GM21381 (cell line): ENCODE results near the gene MYLK4.

Experiments used
- ATAC-seq: cut with Tn5 transposase; IDR thresholded peaks from one replicate; pipeline ENCODE4 v1.9.1; 2021; ENCODE audit warnings: mild to moderate bottlenecking, moderate library complexity; ENCODE audit not compliant: unreplicated experiment

Gene MYLK4

DNA sequence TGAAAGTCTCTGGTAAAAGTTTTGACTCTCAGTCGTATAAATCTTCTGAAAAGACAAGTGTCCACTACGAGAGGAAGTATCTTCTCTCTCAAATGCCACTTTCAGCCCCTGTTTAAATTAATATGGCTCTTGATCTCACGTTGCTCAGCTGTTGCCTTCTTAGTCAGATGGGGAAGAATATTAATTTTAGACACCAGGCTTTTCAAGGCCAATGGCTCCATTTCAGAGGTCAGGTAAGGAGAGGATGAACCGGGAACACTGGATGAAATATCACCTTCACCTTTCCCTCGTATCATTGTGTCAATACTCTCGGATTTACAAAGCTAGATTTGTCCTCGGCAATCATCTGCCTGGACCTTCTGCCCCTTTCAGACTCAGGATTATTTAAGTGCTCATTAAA is at the start of gene MYLK4:
Gene MYLK4, minus strand, starts transcription at position 91 of the 400 bp plus-strand sequence. CDS start 1,628 bp downstream, outside the sequence.
- ATAC-seq = no peak

DNA sequence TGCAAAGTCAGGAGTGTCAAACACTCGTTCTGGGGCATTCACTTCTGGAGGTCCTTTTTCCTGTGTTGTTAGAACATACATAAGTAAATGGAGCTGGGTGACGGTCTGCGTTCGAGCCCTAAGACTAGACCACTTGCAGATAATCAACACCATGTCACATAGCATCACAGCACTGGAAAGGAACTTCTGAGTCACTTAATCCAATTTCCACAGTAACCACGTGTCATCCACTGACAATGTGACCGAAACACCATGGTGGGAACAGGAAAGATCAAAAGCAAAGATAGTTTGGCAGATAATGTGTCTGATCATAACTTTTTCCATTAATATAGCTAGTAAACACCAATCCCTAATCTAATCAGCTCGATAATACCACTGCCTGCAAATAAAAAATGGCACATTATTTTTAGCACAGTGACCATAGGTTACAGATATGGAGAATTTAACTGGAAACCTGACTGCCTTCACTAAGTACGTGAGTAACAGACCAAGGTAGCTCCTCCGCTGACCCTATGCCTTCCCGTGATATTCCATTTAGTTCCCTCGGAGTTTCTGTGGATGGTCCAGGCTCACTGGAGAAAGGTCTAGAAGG is 49.3 kb upstream of the MYLK4 start:
- no peak for ATAC-seq

DNA sequence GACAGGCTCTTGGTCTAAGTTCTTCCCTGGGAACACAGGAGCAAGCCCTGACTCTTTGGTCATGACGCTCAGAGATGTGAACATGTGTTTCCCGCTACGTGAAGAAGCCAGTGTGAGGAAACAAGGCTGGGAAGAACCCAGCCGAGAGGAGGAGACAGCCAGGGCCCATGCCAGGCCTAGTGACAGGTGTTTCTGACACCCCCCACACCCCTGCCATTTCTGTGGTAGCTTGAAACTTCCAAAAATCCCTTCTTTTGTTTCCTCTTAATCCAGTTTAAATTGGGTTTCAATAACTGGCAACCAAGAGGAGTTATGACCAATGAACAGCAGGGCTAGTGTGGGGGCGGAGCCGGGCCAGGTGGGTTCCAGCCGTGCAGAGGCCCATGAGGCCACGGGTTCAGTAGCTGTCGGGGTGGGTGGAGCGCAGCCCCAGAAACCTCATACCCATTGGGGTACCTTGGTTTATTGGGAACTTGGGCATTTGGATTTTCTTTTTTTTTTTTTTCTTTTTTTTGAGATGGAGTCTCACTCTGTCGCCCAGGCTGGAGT is 47.9 kb upstream of the MYLK4 start:
- ATAC-seq = no peak

GRCh38 chr6:2797564-2798031 is 46.9 kb upstream of the MYLK4 start:
- no peak for ATAC-seq

DNA sequence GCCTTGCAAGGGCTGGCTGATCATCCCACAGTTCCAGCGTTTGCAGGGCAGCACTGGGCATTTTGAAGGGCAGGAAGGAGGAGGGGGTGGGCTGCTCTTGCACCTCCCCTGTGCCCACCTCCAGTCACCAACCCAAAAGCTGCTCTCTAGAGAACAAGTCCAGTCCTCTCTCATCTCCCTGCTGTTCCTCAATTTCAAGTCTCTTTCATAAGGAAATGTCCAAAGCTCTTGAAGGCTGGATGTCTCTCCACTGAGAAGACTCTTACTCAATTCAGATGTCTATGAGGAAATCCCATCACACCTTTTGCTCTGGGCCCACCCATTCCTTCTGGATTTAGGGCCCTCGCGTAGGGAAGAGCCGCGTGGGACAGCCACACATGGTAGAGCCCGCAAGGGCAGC is 46.1 kb upstream of the MYLK4 start:
- no peak for ATAC-seq

GRCh38 chr6:2795956-2796355 is 45.2 kb upstream of the MYLK4 start:
- no peak for ATAC-seq

DNA sequence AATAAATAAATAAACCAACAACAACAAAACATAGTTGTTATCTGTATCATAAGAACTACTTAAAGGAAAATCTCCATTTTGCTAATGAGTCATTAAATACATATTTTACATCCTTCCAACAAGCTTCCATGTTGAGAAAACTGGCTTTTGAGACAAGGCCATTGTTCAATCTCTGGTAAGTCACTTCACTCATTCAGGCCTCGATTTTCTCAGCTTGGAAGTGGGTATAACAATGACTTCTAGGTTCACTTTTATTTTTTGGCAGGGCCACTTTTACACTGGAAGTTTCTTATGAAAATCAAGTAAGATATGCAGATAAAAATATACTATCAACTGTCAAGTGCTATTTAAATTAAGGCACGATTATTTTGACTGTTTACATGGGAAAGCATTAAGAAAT is 44.4 kb upstream of the MYLK4 start:
- ATAC-seq = no peak

DNA sequence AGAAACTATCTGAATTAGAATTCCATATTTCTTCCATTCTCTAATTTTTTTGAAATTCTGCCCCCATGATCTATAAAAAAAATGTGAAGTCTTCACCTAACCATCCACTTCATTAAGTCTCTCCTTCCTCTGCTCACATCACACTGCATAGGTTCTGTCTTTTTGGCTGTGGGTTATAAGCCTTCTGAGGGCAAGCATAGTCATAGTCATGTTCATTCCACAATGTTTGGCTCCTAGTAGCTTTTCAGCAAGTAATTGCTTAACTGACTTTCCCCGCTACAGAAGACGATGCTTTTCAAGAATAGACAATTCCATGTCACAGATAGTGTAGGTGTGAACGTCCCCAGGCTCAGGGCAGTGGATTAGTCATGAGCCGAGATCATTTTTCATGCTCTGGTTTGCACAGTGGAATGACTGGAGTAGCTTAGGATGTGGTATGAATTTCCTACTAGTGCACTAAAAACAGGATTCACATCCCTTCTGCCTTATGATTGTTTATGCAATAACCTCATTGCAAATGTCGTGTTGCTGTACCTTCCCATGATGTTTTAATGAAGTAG is 43.5 kb upstream of the MYLK4 start:
- no peak for ATAC-seq

GRCh38 chr6:2793534-2794151 is 42.9 kb upstream of the MYLK4 start:
- ATAC-seq = no peak

GRCh38 chr6:2792330-2793110 is 41.8 kb upstream of the MYLK4 start:
- ATAC-seq = no peak

- ATAC-seq = no peak
These were observed 40.8 kb upstream of the MYLK4 start for GRCh38 chr6:2791450-2791974.

GRCh38 chr6:2790588-2791449 is 40.1 kb upstream of the MYLK4 start:
- ATAC-seq = peak; percentile 74

- no peak for ATAC-seq
These were observed 35.5 kb upstream of the MYLK4 start for GRCh38 chr6:2786269-2786668.

DNA sequence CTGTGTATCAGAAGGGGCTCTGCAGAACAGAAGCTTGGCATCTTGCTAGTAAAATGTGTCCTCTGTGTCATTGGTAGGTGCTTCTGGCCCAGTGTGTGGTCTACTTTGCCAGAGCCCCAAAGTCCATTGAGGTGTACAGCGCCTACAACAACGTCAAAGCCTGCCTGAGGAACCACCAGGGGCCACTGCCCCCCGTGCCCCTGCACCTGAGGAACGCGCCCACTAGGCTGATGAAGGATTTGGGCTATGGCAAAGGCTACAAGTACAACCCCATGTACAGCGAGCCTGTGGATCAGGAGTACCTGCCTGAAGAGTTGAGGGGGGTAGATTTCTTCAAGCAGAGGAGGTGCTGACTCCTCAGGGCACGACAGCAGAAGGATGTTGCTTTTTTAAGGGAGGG is 34.2 kb upstream of the MYLK4 start:
- no peak for ATAC-seq

- no peak for ATAC-seq
These were observed 33.3 kb upstream of the MYLK4 start for GRCh38 chr6:2784061-2784460.

GRCh38 chr6:2783188-2783963 is 32.7 kb upstream of the MYLK4 start:
- no peak for ATAC-seq

DNA sequence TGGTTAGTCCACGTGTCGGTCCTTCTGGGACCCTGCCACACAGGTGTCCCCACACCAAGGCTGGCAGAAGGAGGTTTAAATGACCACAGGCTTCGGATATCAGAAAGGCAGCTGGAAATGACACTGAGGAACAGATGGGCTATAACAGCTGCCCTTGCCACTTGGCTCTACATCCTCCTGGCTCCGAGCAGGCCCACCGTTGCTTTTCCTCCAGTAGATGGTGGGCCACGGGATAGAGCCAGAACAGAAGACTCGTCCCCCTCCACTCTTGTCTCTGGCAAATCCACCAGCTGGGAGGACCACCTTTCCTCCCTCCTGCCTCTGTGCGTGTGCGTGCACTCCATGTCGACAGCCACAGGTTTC is 32.1 kb upstream of the MYLK4 start:
- ATAC-seq = no peak

GRCh38 chr6:2782356-2782708 is 31.6 kb upstream of the MYLK4 start:
- ATAC-seq = no peak

DNA sequence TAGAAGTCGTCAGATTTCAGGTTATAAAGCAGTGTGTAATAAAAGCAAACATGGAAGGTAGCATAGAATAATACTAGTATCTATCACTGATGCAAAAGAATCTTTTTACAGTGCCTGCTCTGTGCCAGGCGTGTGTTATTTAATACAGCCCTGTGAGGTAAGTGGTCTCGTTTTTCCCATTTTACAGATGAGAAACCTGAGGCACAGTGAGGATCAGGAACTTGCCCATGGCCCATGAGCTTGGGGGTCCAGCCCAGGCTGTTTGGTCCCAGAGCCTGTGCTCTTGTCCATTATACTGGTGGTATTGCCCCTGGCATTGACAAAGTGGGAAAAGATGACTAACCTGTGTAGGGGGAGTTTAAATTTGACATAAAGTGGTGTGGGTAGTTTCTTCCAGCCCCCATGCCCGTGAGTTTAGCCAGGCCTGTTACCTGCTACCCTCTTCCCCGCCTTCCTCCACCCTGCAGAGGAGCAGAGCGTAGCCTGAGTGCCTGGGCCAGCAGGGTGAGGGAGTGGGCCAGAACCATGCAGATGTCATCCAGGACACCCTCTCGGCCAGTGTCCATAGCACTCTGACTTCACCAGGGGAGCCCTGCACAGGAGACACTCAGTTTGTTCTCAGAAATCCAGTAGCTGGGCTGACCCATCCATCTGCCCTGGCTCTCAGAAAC is 31.1 kb upstream of the MYLK4 start:
- ATAC-seq = no peak
